SK-N-SH treated with all-trans-retinoic acid at 6 μM for 48 hours (cell line): ENCODE data around the gene LAIR1.

ENCODE experiments used
- ATAC-seq: fragments of 200-7000 bp; cut with Tn5 transposase; 3 replicates; pipeline ENCODE4 v1.9.1; 2020; ENCODE audit warnings: mild to moderate bottlenecking, moderate library complexity
- BACH2 ChIP-seq: fragments of 250-450 bp; sonication (Bioruptor Pico); IDR thresholded peaks from 2 replicates; pipeline ENCODE4 v1.9.0; 2021; ENCODE audit warnings: mild to moderate bottlenecking, borderline replicate concordance
- CSDC2 ChIP-seq: fragments of 250-450 bp; sonication (Bioruptor Pico); IDR thresholded peaks from 2 replicates; pipeline ENCODE4 v1.5.0; 2020; ENCODE audit warnings: mild to moderate bottlenecking, moderate library complexity
- CSRNP3 ChIP-seq: fragments of 250-450 bp; sonication (Bioruptor Pico); IDR thresholded peaks from 2 replicates; pipeline ENCODE4 v1.5.1; 2021; ENCODE audit warnings: mild to moderate bottlenecking, moderate library complexity
- ESRRG ChIP-seq: fragments of 250-450 bp; sonication (Bioruptor Pico); IDR thresholded peaks from 2 replicates; pipeline ENCODE4 v1.6.1; 2021; ENCODE audit warnings: mild to moderate bottlenecking
- ISL1 ChIP-seq: fragments of 250-450 bp; sonication (Bioruptor Pico); IDR thresholded peaks from 2 replicates; pipeline ENCODE4 v2.1.2; 2022; ENCODE audit warnings: mild to moderate bottlenecking, moderate library complexity
- OSR1 ChIP-seq: fragments of 250-450 bp; sonication (Bioruptor Pico); IDR thresholded peaks from 2 replicates; pipeline ENCODE4 v1.8.0; 2022; ENCODE audit warnings: moderate library complexity, mild to moderate bottlenecking, inconsistent platforms
- SNAI2 ChIP-seq: fragments of 250-450 bp; sonication (Bioruptor Pico); IDR thresholded peaks from 2 replicates; pipeline ENCODE4 v1.5.0; 2020; ENCODE audit warnings: mild to moderate bottlenecking, moderate library complexity
- TCF4 ChIP-seq: fragments of 250-450 bp; sonication (Bioruptor Pico); IDR thresholded peaks from 2 replicates; pipeline ENCODE4 v1.8.0; 2021; ENCODE audit warnings: mild to moderate bottlenecking, moderate library complexity, borderline replicate concordance
- ZC3H10 ChIP-seq: fragments of 250-450 bp; sonication (Bioruptor Pico); IDR thresholded peaks from 2 replicates; pipeline ENCODE4 v1.5.1; 2021; ENCODE audit warnings: mild to moderate bottlenecking, moderate library complexity
- ZFP30 ChIP-seq: fragments of 450-650 bp; formaldehyde crosslinking; IDR thresholded peaks from 2 replicates; pipeline ENCODE4 v1.5.0; 2022; ENCODE audit warnings: mild to moderate bottlenecking, moderate library complexity
- ZNF565 ChIP-seq: fragments of 450-650 bp; formaldehyde crosslinking; conservative IDR thresholded peaks from 2 replicates; pipeline ENCODE4 v1.5.0; 2020; ENCODE audit warnings: low read depth, mild to moderate bottlenecking, moderate library complexity
- ZNF70 ChIP-seq: fragments of 450-650 bp; formaldehyde crosslinking; IDR thresholded peaks from 2 replicates; pipeline ENCODE4 v1.5.0; 2020; ENCODE audit warnings: mild to moderate bottlenecking, moderate library complexity
- ZNF8 ChIP-seq: fragments of 450-650 bp; formaldehyde crosslinking; IDR thresholded peaks from 2 replicates; pipeline ENCODE4 v1.5.0; 2020; ENCODE audit warnings: mild to moderate bottlenecking, moderate library complexity
- TF ChIP-seq, protein P1 (sequence below): fragments of 250-450 bp; sonication (Bioruptor Pico); IDR thresholded peaks from 2 replicates; pipeline ENCODE4 v1.5.0; 2020; ENCODE audit warnings: mild to moderate bottlenecking, moderate library complexity
- TF ChIP-seq, protein P2 (sequence below): fragments of 250-450 bp; sonication (Bioruptor Pico); IDR thresholded peaks from 2 replicates; pipeline ENCODE4 v1.8.0; 2021; ENCODE audit warnings: low read depth, mild to moderate bottlenecking, moderate library complexity, borderline replicate concordance
- TF ChIP-seq, protein P3 (sequence below): fragments of 250-450 bp; sonication (Bioruptor Pico); IDR thresholded peaks from 2 replicates; pipeline ENCODE4 v1.8.0; 2020; ENCODE audit warnings: mild to moderate bottlenecking, moderate library complexity, borderline replicate concordance
- TF ChIP-seq, protein P4 (sequence below): fragments of 250-450 bp; sonication (Bioruptor Pico); IDR thresholded peaks from 2 replicates; pipeline ENCODE4 v1.5.1; 2020; ENCODE audit warnings: low read depth, mild to moderate bottlenecking, moderate library complexity

Gene LAIR1

DNA sequence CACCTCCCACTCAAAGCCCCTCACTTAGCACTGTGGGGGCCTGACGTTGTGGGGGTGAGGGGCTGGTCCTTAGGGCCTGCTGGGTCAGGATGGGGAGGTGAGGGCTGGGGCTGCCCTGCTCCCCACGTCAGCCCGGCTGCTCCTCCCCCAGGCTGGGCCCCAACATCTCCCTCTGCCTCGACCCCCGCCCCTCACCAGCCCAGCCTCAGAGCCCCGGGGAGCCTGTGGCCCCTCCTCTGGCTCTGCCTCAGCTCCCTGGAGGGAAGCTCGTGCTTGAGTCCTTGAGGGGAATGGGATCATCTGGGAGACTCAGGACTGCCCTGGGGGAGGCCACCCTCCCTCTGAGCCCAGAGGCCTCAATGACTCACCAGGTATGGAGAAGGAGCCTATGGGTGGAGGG lies 32.6 kb downstream of the LAIR1 start:
- TF ChIP-seq, protein P1, sequence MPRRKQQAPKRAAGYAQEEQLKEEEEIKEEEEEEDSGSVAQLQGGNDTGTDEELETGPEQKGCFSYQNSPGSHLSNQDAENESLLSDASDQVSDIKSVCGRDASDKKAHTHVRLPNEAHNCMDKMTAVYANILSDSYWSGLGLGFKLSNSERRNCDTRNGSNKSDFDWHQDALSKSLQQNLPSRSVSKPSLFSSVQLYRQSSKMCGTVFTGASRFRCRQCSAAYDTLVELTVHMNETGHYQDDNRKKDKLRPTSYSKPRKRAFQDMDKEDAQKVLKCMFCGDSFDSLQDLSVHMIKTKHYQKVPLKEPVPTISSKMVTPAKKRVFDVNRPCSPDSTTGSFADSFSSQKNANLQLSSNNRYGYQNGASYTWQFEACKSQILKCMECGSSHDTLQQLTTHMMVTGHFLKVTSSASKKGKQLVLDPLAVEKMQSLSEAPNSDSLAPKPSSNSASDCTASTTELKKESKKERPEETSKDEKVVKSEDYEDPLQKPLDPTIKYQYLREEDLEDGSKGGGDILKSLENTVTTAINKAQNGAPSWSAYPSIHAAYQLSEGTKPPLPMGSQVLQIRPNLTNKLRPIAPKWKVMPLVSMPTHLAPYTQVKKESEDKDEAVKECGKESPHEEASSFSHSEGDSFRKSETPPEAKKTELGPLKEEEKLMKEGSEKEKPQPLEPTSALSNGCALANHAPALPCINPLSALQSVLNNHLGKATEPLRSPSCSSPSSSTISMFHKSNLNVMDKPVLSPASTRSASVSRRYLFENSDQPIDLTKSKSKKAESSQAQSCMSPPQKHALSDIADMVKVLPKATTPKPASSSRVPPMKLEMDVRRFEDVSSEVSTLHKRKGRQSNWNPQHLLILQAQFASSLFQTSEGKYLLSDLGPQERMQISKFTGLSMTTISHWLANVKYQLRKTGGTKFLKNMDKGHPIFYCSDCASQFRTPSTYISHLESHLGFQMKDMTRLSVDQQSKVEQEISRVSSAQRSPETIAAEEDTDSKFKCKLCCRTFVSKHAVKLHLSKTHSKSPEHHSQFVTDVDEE (CRISPR knock-in tag), result no peak
- no peak for TF ChIP-seq ZNF565 (CRISPR knock-in tag)
- TF ChIP-seq TCF4 (CRISPR knock-in tag), result no peak
- no peak for TF ChIP-seq OSR1 (CRISPR knock-in tag)
- no peak for TF ChIP-seq CSDC2
- no peak for TF ChIP-seq CSRNP3
- TF ChIP-seq BACH2 (CRISPR knock-in tag), result no peak
- TF ChIP-seq, protein P2, sequence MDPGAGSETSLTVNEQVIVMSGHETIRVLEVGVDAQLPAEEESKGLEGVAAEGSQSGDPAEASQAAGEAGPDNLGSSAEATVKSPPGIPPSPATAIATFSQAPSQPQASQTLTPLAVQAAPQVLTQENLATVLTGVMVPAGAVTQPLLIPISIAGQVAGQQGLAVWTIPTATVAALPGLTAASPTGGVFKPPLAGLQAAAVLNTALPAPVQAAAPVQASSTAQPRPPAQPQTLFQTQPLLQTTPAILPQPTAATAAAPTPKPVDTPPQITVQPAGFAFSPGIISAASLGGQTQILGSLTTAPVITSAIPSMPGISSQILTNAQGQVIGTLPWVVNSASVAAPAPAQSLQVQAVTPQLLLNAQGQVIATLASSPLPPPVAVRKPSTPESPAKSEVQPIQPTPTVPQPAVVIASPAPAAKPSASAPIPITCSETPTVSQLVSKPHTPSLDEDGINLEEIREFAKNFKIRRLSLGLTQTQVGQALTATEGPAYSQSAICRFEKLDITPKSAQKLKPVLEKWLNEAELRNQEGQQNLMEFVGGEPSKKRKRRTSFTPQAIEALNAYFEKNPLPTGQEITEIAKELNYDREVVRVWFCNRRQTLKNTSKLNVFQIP (CRISPR knock-in tag), result no peak
- no peak for TF ChIP-seq SNAI2 (CRISPR knock-in tag)
- TF ChIP-seq, protein P3, sequence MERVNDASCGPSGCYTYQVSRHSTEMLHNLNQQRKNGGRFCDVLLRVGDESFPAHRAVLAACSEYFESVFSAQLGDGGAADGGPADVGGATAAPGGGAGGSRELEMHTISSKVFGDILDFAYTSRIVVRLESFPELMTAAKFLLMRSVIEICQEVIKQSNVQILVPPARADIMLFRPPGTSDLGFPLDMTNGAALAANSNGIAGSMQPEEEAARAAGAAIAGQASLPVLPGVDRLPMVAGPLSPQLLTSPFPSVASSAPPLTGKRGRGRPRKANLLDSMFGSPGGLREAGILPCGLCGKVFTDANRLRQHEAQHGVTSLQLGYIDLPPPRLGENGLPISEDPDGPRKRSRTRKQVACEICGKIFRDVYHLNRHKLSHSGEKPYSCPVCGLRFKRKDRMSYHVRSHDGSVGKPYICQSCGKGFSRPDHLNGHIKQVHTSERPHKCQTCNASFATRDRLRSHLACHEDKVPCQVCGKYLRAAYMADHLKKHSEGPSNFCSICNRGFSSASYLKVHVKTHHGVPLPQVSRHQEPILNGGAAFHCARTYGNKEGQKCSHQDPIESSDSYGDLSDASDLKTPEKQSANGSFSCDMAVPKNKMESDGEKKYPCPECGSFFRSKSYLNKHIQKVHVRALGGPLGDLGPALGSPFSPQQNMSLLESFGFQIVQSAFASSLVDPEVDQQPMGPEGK (CRISPR knock-in tag), result no peak
- TF ChIP-seq, protein P4, sequence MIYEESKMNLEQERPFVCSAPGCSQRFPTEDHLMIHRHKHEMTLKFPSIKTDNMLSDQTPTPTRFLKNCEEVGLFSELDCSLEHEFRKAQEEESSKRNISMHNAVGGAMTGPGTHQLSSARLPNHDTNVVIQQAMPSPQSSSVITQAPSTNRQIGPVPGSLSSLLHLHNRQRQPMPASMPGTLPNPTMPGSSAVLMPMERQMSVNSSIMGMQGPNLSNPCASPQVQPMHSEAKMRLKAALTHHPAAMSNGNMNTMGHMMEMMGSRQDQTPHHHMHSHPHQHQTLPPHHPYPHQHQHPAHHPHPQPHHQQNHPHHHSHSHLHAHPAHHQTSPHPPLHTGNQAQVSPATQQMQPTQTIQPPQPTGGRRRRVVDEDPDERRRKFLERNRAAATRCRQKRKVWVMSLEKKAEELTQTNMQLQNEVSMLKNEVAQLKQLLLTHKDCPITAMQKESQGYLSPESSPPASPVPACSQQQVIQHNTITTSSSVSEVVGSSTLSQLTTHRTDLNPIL (CRISPR knock-in tag), result no peak
- no peak for TF ChIP-seq ZNF70 (CRISPR knock-in tag)
- TF ChIP-seq ZNF8 (CRISPR knock-in tag), result no peak
- TF ChIP-seq ZC3H10 (CRISPR knock-in tag), result no peak
- TF ChIP-seq ZFP30 (CRISPR knock-in tag), result no peak
- ATAC-seq, result no peak

- no peak for ATAC-seq
- no peak for TF ChIP-seq BACH2 (CRISPR knock-in tag)
- TF ChIP-seq, protein P4 (CRISPR knock-in tag), result no peak
- no peak for TF ChIP-seq ESRRG
- no peak for TF ChIP-seq OSR1 (CRISPR knock-in tag)
Measured at GRCh38 chr19:54331626-54332025, 33.1 kb downstream of the LAIR1 start.

GRCh38 chr19:54329476-54330165 lies 35.1 kb downstream of the LAIR1 start:
- no peak for ATAC-seq
- TF ChIP-seq ESRRG, result no peak
- TF ChIP-seq BACH2 (CRISPR knock-in tag), result no peak
- TF ChIP-seq OSR1 (CRISPR knock-in tag), result no peak
- TF ChIP-seq, protein P2 (CRISPR knock-in tag), result no peak
- TF ChIP-seq, protein P1 (CRISPR knock-in tag), result no peak
- no peak for TF ChIP-seq ISL1 (CRISPR knock-in tag)
- no peak for TF ChIP-seq ZC3H10 (CRISPR knock-in tag)
- no peak for TF ChIP-seq CSRNP3
